AG09309 (cell line): Measurements from ENCODE around the gene SVOPL.

Source experiments
- DNase-seq: peaks from one replicate; pipeline ENCODE4 v3.0.0-alpha.2; 2010; ENCODE audit warnings: low read depth
- H3K4me3 ChIP-seq: 2 replicates; pipeline ENCODE4 v1.5.1; 2011; ENCODE audit warnings: mild to moderate bottlenecking, low read depth, low read length, moderate library complexity; ENCODE audit not compliant: control insufficient read depth
- CTCF ChIP-seq: IDR thresholded peaks from 2 replicates; pipeline ENCODE4 v1.5.1; 2011; ENCODE audit warnings: mild to moderate bottlenecking, low read depth, low read length, inconsistent platforms; ENCODE audit not compliant: insufficient read depth, control insufficient read depth; ENCODE audit errors: missing control alignments

SVOPL gene

GRCh38 chr7:138553805-138554204, 147.4 kb downstream of the SVOPL start:
- no peak for TF ChIP-seq CTCF
- H3K4me3 ChIP-seq = no peak overlapping the region
- no peak for DNase-seq

GRCh38 chr7:138551102-138551501, 150.1 kb downstream of the SVOPL start:
- no peak for DNase-seq
- no peak for TF ChIP-seq CTCF
- H3K4me3 ChIP-seq = no peak overlapping the region

GRCh38 chr7:138550337-138550736, 150.8 kb downstream of the SVOPL start:
- TF ChIP-seq CTCF = no peak
- DNase-seq = no peak
- H3K4me3 ChIP-seq = no peak overlapping the region

GRCh38 chr7:138549082-138549481, 152.1 kb downstream of the SVOPL start:
- no peak for DNase-seq
- no peak for TF ChIP-seq CTCF
- no peak overlapping the region for H3K4me3 ChIP-seq

GRCh38 chr7:138546829-138547228, 154.3 kb downstream of the SVOPL start:
- H3K4me3 ChIP-seq = no peak overlapping the region
- no peak for DNase-seq
- TF ChIP-seq CTCF = no peak

- no peak for DNase-seq
- no peak overlapping the region for H3K4me3 ChIP-seq
- TF ChIP-seq CTCF = no peak
Observed at GRCh38 chr7:138546064-138546619, 155.0 kb downstream of the SVOPL start.

GRCh38 chr7:138545123-138545522, 156.0 kb downstream of the SVOPL start:
- DNase-seq = no peak
- TF ChIP-seq CTCF = no peak
- no peak overlapping the region for H3K4me3 ChIP-seq
